ENCODE data around the gene SPX. TPM values are rescaled to one million over a fixed set of nuclear protein-coding genes. Genes with fewer than 3 reads are reported as not detected.

The SPX gene
- under 1 TPM in 2 of 4 donors, not detected in 2; 0.28 to 0.58 TPM for polyA plus RNA-seq
- long read RNA-seq, donor 1: 0 reads
- long read RNA-seq, donor 2: 0 reads
- long read RNA-seq, donor 3: 0 reads
- long read RNA-seq, donor 4: 0 reads
- long read RNA-seq, donor 5: 0 reads
- long read RNA-seq, donor 6, partial matches to known transcripts: 0 of 1 reads
- long read RNA-seq, donor 6, other reads (novel, unspliced or antisense): 0 of 1 reads
- long read RNA-seq, donor 7: 0 reads
- long read RNA-seq, donor 8: 0 reads
- long read RNA-seq, donor 9: 0 reads
- long read RNA-seq, donor 10: 0 reads

- peaks cover 0 to 32% (median 15%) of the 10 kb centered on the region in 3 donors for H3K27me3 ChIP-seq (ENCODE audit: control insufficient read depth in 3 of 3, insufficient read depth in 3 of 3, low read length in 3 of 3)
- peak within 1 kb of the TSS in 1 of 3 donors; percentile 54 for H3K4me3 ChIP-seq (ENCODE audit: low read depth in 1 of 3, low read length in 3 of 3)
- DNase-seq: no peak
- no peaks in the 10 kb centered on the region for H3K4me1 ChIP-seq (ENCODE audit: control insufficient read depth in 3 of 3, insufficient read depth in 2 of 3, low read depth in 1 of 3, low read length in 2 of 3)
- H3K36me3 ChIP-seq (ENCODE audit: control insufficient read depth in 3 of 3, insufficient read depth in 2 of 3, low read depth in 1 of 3, low read length in 3 of 3): no peaks in the 10 kb centered on the region
- 90 to 95% (median 92%) methylated on average over 1 of the region's 1 CpG for WGBS, 3 donors
- no peak for FAIRE-seq
- H3K9me3 ChIP-seq (ENCODE audit: control insufficient read depth in 2 of 2, insufficient read depth in 1 of 2, low read depth in 1 of 2, low read length in 1 of 2): no peaks in the 10 kb centered on the region
- H3K27ac ChIP-seq (ENCODE audit: low read depth in 1 of 3, low read length in 2 of 3): no peak within 1 kb of the TSS
Measured at GRCh38 chr12:21526053-21526452, at the start of gene SPX. Gene SPX, plus strand, starts transcription at chr12:21526296. Its CDS starts 177 bp downstream, at chr12:21526473.

DNA sequence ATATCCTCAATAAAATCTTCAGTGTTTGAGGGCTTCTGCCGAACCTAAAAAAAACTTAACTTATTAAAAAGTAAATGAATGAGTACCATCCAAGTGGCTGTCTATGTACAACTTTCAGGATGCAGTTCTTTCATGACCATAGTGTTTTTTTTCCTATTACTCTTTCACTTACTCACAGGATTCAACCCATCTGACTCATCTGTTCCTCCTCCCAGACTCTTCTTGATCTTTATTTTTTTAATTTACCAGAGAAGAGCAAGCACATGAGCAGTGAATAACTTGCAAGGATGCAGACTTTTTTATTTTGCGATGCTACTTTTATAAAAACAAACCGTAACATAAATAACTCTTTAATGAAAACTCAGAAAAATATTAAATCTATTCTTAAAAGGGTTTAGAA, 49.1 kb upstream of the SPX start:
- Histone ChIP-seq H3K27ac (ENCODE audit: low read depth in 1 of 3, low read length in 2 of 3) (no peak overlapping the region), H3K4me1 (ENCODE audit: control insufficient read depth in 3 of 3, insufficient read depth in 2 of 3, low read depth in 1 of 3, low read length in 2 of 3) (no peaks in the 10 kb centered on the region), H3K9me3 (ENCODE audit: control insufficient read depth in 2 of 2, insufficient read depth in 1 of 2, low read depth in 1 of 2, low read length in 1 of 2) (no peaks in the 10 kb centered on the region), H3K36me3 (ENCODE audit: control insufficient read depth in 3 of 3, insufficient read depth in 2 of 3, low read depth in 1 of 3, low read length in 3 of 3) (peaks cover 2 to 11% (median 6%) of the 10 kb centered on the region in 3 donors), H3K4me3 (ENCODE audit: low read depth in 1 of 3, low read length in 3 of 3) (no peak overlapping the region), H3K27me3 (ENCODE audit: control insufficient read depth in 3 of 3, insufficient read depth in 3 of 3, low read length in 3 of 3) (no peaks in the 10 kb centered on the region)
- no peak for DNase-seq
- WGBS, 3 donors: 68 to 89% (median 89%) methylated on average over 3 of the region's 3 CpGs
- no peak for FAIRE-seq

- H3K36me3 ChIP-seq (ENCODE audit: control insufficient read depth in 3 of 3, insufficient read depth in 2 of 3, low read depth in 1 of 3, low read length in 3 of 3): peaks cover 0 to 12% (median 6%) of the 10 kb centered on the region in 3 donors
- no peaks in the 10 kb centered on the region for H3K4me1 ChIP-seq (ENCODE audit: control insufficient read depth in 3 of 3, insufficient read depth in 2 of 3, low read depth in 1 of 3, low read length in 2 of 3)
- DNase-seq (no peak), FAIRE-seq (no peak)
- H3K9me3 ChIP-seq (ENCODE audit: control insufficient read depth in 2 of 2, insufficient read depth in 1 of 2, low read depth in 1 of 2, low read length in 1 of 2): no peaks in the 10 kb centered on the region
- H3K27ac ChIP-seq (ENCODE audit: low read depth in 1 of 3, low read length in 2 of 3): no peak overlapping the region
- 88 to 91% (median 90%) methylated on average over 10 of the region's 10 CpGs for WGBS, 3 donors
- H3K27me3 ChIP-seq (ENCODE audit: control insufficient read depth in 3 of 3, insufficient read depth in 3 of 3, low read length in 3 of 3): no peaks in the 10 kb centered on the region
- no peak overlapping the region for H3K4me3 ChIP-seq (ENCODE audit: low read depth in 1 of 3, low read length in 3 of 3)
Measured at GRCh38 chr12:21478756-21479455, 47.2 kb upstream of the SPX start.

GRCh38 chr12:21483531-21483930, 42.6 kb upstream of the SPX start:
- 59 to 66% (median 64%) methylated on average over 3 of the region's 3 CpGs for WGBS, 3 donors
- no peak for DNase-seq
- H3K36me3 ChIP-seq (ENCODE audit: control insufficient read depth in 3 of 3, insufficient read depth in 2 of 3, low read depth in 1 of 3, low read length in 3 of 3): peaks cover 3 to 10% (median 8%) of the 10 kb centered on the region in 3 donors

DNA sequence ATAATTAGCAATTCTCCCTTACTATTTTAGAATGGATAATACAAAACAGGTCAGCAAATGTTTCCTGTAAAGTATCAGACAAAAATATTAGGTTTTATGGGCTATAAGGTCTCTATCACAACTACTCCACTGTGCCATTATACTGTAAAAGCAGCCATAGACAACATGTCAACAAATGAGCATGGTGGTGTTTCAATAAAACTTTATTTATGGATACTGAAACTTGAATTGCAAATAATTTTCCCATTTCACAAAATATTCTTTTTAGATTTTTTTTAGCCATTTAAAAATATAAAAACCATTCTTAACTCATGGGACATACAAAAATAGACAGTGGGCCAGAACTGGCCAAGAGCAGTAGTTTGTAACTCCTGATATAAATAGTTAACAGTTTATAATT, 40.1 kb upstream of the SPX start:
- Histone ChIP-seq H3K27ac (ENCODE audit: low read depth in 1 of 3, low read length in 2 of 3) (no peak overlapping the region), H3K4me3 (ENCODE audit: low read depth in 1 of 3, low read length in 3 of 3) (no peak overlapping the region), H3K36me3 (ENCODE audit: control insufficient read depth in 3 of 3, insufficient read depth in 2 of 3, low read depth in 1 of 3, low read length in 3 of 3) (peaks cover 3 to 7% (median 5%) of the 10 kb centered on the region in 3 donors), H3K27me3 (ENCODE audit: control insufficient read depth in 3 of 3, insufficient read depth in 3 of 3, low read length in 3 of 3) (no peaks in the 10 kb centered on the region), H3K9me3 (ENCODE audit: control insufficient read depth in 2 of 2, insufficient read depth in 1 of 2, low read depth in 1 of 2, low read length in 1 of 2) (no peaks in the 10 kb centered on the region), H3K4me1 (ENCODE audit: control insufficient read depth in 3 of 3, insufficient read depth in 2 of 3, low read depth in 1 of 3, low read length in 2 of 3) (no peaks in the 10 kb centered on the region)
- DNase-seq: no peak
- FAIRE-seq: no peak

More at GRCh38 chr12:21483531-21483930, 42.6 kb upstream of the SPX start:
- H3K27me3 ChIP-seq (ENCODE audit: control insufficient read depth in 3 of 3, insufficient read depth in 3 of 3, low read length in 3 of 3): no peaks in the 10 kb centered on the region
- H3K4me3 ChIP-seq (ENCODE audit: low read depth in 1 of 3, low read length in 3 of 3): no peak overlapping the region
- no peak for FAIRE-seq
- H3K4me1 ChIP-seq (ENCODE audit: control insufficient read depth in 3 of 3, insufficient read depth in 2 of 3, low read depth in 1 of 3, low read length in 2 of 3): no peaks in the 10 kb centered on the region
- no peaks in the 10 kb centered on the region for H3K9me3 ChIP-seq (ENCODE audit: control insufficient read depth in 2 of 2, insufficient read depth in 1 of 2, low read depth in 1 of 2, low read length in 1 of 2)
- no peak overlapping the region for H3K27ac ChIP-seq (ENCODE audit: low read depth in 1 of 3, low read length in 2 of 3)

DNA sequence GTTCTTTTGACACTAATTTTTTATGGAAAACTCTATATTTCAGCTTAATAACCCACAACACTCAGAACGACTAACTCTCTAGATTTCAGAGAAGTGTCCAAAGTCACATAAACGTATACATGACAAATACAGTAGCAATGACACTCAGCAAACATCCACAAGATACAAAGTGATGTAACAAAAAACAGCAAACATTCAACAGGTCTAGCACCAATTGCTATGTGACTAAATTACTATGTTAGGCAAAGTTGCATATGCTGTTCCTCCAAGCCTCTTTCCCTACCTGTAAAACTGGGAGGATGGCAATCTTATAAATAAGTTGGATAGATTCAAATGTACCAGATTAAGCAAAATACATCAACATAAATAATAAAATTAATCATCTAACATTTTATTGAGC, 26.3 kb upstream of the SPX start:
- H3K4me1 ChIP-seq (ENCODE audit: control insufficient read depth in 3 of 3, insufficient read depth in 2 of 3, low read depth in 1 of 3, low read length in 2 of 3): peaks cover 4 to 14% (median 5%) of the 10 kb centered on the region in 3 donors
- FAIRE-seq: no peak
- no peak overlapping the region for H3K4me3 ChIP-seq (ENCODE audit: low read depth in 1 of 3, low read length in 3 of 3)
- 66 to 76% (median 68%) methylated on average over 2 of the region's 2 CpGs for WGBS, 3 donors
- H3K27ac ChIP-seq (ENCODE audit: low read depth in 1 of 3, low read length in 2 of 3): no peak overlapping the region
- peaks cover 0 to 8% (median 5%) of the 10 kb centered on the region in 3 donors for H3K36me3 ChIP-seq (ENCODE audit: control insufficient read depth in 3 of 3, insufficient read depth in 2 of 3, low read depth in 1 of 3, low read length in 3 of 3)
- DNase-seq: no peak
- H3K27me3 ChIP-seq (ENCODE audit: control insufficient read depth in 3 of 3, insufficient read depth in 3 of 3, low read length in 3 of 3): no peaks in the 10 kb centered on the region
- H3K9me3 ChIP-seq (ENCODE audit: control insufficient read depth in 2 of 2, insufficient read depth in 1 of 2, low read depth in 1 of 2, low read length in 1 of 2): no peaks in the 10 kb centered on the region

DNA sequence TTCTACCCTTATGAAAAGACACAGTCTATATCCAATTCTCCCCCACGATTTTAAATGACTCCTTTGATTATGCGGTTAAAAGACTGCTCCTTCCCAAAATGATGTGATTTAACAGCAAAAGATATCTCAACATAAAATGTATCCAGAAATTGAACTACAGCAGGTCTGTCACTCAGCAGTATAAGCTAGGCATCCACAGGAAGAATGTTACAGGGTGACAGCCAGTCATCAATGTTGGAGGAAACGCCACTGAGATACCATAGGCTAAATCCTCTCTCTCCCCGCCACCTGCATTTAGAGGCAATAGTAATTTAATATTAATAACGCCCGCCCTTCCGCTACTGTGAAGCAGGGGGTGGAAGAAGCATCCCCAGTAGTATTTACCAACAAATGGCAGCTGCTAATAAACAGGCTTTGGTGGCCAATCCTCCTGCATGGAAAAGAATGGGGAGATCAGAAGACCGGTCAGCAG, 25.3 kb upstream of the SPX start:
- H3K4me1 ChIP-seq (ENCODE audit: control insufficient read depth in 3 of 3, insufficient read depth in 2 of 3, low read depth in 1 of 3, low read length in 2 of 3): peaks cover 4 to 14% (median 5%) of the 10 kb centered on the region in 3 donors
- H3K27me3 ChIP-seq (ENCODE audit: control insufficient read depth in 3 of 3, insufficient read depth in 3 of 3, low read length in 3 of 3): no peaks in the 10 kb centered on the region
- WGBS, 3 donors: 8 to 10% (median 9%) methylated on average over 8 of the region's 8 CpGs
- no peak for FAIRE-seq
- peak overlapping the region; percentile 82 to 98 (median 95) for H3K4me3 ChIP-seq (ENCODE audit: low read depth in 1 of 3, low read length in 3 of 3)
- DNase-seq: no peak
- H3K9me3 ChIP-seq (ENCODE audit: control insufficient read depth in 2 of 2, insufficient read depth in 1 of 2, low read depth in 1 of 2, low read length in 1 of 2): no peaks in the 10 kb centered on the region
- peak overlapping the region; percentile 46 to 94 (median 84) for H3K27ac ChIP-seq (ENCODE audit: low read depth in 1 of 3, low read length in 2 of 3)
- peaks cover 0 to 5% (median 4%) of the 10 kb centered on the region in 3 donors for H3K36me3 ChIP-seq (ENCODE audit: control insufficient read depth in 3 of 3, insufficient read depth in 2 of 3, low read depth in 1 of 3, low read length in 3 of 3)

DNA sequence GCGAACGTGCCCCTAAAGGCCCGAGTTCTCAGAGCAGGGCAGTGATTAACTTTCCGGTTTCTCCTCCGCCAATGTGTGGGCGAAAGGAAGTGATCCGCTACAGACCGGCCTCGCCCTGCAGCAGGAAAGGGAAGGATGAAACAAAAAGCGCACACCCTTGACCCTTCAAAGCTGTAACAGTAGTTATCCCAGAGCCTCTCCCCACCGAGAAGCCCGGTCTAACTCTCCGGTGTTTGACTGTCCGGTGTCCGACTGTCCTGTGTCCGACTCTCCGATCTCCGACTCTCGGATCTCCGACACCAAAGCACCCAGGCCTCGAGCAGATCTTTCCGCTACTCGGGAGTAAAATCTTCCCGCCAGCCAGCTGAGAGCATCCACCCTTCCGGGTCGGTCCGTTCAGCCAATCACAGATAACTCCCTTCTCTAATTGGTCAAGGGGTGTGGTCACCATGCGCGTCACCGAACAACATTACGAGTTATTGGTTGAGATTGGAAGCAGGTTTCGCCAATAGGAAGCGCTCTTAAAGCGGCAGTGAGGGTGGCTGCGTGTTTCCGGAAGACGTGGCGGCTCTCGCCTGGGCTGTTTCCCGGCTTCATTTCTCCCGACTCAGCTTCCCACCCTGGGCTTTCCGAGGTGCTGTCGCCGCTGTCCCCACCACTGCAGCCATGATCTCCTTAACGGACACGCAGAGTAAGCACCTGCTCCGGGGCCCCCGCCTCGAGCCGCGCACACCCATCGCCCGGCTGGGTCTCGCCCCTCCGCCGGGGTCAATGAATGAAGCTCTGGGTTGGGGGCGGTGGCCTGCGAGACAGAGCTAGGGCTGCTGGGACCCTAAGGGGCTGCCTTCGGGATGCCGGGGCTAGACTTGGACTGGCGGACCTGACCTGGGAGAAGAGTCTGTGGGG, 24.6 kb upstream of the SPX start, which contains the start of the genes GOLT1B and RECQL:
Gene GOLT1B (plus strand): TSS at position 532 of the 906 bp plus-strand sequence. CDS start 135 bp downstream, at position 667.
Gene RECQL (minus strand): TSS at position 378 of the 906 bp plus-strand sequence. CDS start 2,065 bp downstream, outside the sequence.
- H3K27ac ChIP-seq (ENCODE audit: low read depth in 1 of 3, low read length in 2 of 3): peak within 1 kb of the TSS; percentile 47 to 94 (median 85)

More for the DNA sequence above, 24.6 kb upstream of the SPX start, which contains the start of the genes GOLT1B and RECQL:
- WGBS, 3 donors: 0% methylated on average over 58 to 61 of the region's 61 CpGs
- H3K4me3 ChIP-seq (ENCODE audit: low read depth in 1 of 3, low read length in 3 of 3): peak within 1 kb of the TSS; percentile 82 to 98 (median 95)
- DNase-seq (peak; percentile 97 to 99), FAIRE-seq (no peak)
- no peaks in the 10 kb centered on the region for H3K27me3 ChIP-seq (ENCODE audit: control insufficient read depth in 3 of 3, insufficient read depth in 3 of 3, low read length in 3 of 3)
- H3K36me3 ChIP-seq (ENCODE audit: control insufficient read depth in 3 of 3, insufficient read depth in 2 of 3, low read depth in 1 of 3, low read length in 3 of 3): peaks cover 0 to 4% (median 3%) of the 10 kb centered on the region in 3 donors
- H3K4me1 ChIP-seq (ENCODE audit: control insufficient read depth in 3 of 3, insufficient read depth in 2 of 3, low read depth in 1 of 3, low read length in 2 of 3): peaks cover 4 to 14% (median 5%) of the 10 kb centered on the region in 3 donors
- no peaks in the 10 kb centered on the region for H3K9me3 ChIP-seq (ENCODE audit: control insufficient read depth in 2 of 2, insufficient read depth in 1 of 2, low read depth in 1 of 2, low read length in 1 of 2)
